HG02943 (cell line): Measurements from ENCODE around the gene METTL16.
"Not testable (repeated sequence)": the region's sequence is repeated elsewhere in the genome, so short reads cannot be mapped to it uniquely, and the experiment has no call there.

Source experiments
- ATAC-seq: cut with Tn5 transposase; IDR thresholded peaks from one replicate; pipeline ENCODE4 v1.9.1; 2021; ENCODE audit warnings: mild to moderate bottlenecking, low read depth, moderate library complexity; ENCODE audit not compliant: unreplicated experiment

Gene METTL16

DNA sequence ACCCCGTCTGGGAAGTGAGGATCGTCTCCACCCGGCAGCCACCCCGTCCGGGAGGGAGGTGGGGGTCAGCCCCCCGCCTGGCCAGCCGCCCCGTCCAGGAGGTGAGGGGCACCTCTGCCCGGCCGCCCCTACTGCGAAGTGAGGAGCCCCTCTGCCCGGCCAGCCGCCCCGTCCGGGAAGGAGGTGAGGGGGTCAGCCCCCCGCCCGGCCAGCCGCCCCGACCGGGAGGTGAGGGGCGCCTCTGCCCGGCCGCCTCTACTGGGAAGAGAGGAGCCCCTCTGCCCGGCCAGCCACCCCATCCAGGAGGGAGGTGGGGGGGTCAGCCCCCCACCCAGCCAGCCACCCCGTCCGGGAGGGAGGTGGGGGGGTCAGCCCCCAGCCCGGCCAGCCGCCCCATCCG is 4.7 kb downstream of the METTL16 start:
- not testable (repeated sequence) for ATAC-seq

DNA sequence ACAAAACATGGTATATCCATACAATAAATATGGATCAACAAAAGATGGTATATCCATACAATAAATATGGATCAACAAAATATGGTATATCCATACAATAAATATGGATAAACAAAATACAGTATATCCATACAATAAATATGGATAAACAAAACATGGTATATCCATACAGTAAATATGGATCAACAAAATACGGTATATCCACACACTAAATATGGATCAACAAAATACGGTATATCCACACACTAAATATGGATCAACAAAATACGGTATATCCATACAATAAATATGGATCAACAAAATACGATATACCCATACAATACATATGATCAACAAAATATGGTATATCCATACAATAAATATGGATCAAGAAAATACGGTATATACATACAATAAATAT is 8.1 kb downstream of the METTL16 start:
- no peak for ATAC-seq

DNA sequence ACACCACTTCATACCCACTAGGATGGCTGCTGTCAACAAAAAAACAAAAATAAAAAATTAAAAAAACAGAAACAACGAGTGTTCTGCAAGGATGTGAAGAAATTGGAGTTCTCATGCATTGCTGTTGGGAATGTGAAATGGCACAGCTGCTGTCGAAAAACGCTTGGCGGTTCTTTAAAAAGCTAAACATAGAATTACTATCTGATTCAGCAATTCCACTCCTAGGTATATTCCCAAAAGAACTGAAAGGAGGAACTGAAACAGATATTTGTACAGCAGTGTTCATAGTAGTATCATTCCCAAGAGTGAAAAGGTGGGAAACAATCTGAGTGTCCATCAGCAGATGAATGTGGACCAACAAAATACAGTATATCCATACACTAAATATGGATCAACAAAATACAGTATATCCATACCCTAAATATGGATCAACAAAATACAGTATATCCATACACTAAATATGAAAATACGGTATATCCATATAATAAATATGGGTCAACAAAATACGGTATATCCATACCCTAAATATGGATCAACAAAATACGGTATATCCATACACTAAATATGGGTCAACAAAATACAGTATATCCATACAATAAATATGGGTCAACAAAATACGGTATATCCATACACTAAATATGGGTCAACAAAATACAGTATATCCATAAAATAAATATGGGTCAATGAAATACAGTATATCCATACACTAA is 8.7 kb downstream of the METTL16 start:
- ATAC-seq, result no peak

DNA sequence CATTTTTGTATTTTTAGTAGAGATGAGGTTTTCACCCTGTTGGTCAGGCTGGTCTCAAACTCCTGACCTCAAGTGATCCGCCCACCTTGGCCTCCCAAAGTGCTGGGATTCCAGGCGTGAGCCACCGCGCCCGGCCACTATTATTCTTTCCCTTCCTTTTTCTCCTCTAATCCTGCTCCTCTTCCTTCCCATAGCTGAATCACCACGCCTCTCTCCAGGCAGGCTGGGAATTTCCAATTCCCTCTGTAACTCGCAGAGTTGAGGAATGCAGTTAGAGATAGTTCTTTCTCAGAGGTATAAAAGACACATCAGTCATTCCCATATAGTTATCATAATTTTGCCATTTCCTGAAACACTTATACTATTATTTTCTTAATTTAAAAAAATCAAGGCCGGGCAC is 11.2 kb downstream of the METTL16 start:
- no peak for ATAC-seq

DNA sequence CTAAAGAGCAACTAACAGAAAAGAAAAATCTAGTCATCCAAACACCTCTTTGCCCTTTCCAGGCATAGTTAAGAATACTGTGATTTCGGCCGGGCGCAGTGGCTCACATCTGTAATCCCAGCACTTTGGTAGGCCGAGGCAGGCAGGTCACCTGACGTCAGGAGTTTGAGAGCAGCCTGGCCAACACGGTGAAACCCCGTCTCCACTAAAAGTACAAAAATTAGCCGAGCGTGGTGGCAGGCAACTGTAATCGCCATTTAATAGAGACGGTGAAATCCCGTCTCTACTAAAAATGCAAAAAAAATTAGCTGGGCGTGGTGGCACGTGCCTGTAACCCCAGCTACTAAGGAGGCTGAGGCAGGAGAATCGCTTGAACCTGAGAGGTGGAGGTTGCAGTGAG is 22.4 kb downstream of the METTL16 start:
- ATAC-seq, result not testable (repeated sequence)

DNA sequence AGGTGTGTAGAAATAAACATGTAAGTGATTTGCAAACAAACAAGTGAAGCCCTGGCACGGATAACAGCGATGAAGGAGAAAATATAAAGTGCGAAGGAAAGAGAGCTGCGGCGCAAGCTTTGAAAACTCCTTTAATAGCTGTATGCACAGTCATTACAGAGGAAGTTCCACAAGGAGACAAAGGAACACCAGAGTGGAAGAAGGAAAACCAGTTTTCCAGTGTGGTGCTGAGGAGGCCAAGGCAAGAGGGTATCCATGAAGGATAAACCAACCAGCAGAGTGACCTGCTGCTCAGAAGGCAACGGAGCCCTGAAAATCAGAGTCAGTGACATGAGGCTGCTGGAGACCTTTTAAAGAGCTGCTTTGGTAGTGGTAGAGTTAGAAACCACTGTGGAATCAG is 24.4 kb downstream of the METTL16 start:
- no peak for ATAC-seq

DNA sequence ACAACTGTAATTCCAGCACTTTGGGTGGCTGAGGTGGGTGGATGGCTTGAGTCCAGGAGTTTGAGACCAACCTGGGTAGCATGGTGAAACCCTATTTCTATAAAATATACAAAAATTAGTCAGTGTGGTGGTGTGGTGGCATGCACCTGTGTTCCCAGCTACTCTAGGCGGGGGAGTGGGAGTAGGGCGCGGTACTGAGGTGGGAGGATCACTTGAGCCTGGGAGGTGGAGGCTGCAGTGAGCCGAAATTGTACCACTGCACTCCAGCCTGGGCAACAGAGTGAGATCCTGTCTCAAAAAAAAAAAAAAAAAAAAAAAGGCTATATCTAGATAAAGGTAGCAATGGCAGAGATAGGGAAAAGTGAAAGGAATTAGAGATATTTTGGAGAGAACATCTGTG is 25.0 kb downstream of the METTL16 start:
- not testable (repeated sequence) for ATAC-seq

DNA sequence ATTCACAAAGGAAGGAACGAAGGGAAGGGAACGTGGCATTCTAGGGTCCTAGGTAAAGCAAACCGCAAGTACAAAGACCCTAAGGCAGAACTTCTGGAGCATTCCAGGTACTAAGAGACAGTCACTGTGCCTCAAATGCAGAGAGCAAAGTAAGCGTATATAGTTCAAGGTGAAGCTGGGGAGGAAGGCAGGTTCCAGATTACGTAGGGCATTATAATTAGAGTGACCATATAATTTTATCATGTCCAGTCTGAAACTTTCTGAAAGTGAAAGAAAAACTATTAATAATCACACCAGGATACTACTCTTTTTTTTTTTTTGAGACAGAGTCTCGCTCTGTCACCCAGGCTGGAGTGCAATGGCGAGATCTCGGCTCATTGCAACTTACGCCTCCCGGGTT is 25.7 kb downstream of the METTL16 start:
- ATAC-seq, result no peak

DNA sequence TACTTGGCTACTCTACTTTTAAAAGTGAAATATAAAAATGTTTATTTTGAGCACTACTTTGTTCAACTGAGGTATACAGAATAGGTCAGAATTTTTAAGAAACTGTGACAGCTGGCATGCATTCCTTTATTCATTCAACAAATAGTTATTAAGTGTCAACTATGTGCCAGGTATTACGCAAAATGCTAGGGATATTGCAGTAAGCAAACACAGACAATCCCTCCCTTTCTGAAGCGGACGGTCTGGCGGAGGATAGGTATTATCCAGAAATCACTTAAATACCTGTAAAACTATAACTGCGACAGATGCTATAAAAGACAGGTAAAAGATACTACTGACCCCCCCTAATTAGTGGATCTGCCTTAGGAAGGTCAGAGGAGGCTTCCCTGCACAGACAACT is 26.1 kb downstream of the METTL16 start:
- ATAC-seq, result no peak

DNA sequence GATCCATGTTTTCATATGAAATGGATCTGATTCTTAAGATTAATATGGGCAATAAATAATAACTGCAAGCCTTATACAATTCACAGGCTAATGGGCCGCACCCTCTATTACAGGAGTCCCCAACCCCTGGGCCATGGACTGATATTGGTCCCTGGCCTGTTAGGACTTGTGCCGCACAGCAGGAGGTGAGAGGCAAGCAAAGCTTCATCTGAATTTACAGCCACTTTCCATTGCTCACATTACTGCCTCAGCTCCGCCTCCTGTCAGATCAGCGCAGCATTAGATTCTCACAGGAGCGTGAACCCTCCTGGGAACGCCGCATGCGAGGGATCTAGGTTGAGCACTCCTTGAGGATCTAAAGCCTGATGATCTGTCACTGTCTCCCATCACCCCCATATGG is 26.8 kb downstream of the METTL16 start:
- ATAC-seq, result no peak

DNA sequence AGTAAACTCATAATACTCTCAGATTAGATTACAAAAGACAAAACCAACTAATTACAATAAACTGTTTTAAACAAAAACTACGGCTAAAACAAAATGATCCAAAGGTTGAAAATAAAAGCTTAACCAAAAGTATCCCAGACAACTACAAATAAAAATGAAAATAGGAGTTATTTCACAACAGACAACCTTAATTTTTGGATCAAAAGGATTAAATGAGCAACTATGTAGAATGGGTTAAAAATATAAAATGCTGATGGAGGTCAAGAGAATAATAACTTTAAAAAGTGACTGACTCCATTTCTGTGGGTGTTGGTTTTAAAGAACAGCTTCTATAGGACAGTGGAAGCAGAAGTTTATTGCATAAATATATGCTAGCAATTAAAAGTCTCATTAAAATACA is 28.6 kb downstream of the METTL16 start:
- no peak for ATAC-seq

DNA sequence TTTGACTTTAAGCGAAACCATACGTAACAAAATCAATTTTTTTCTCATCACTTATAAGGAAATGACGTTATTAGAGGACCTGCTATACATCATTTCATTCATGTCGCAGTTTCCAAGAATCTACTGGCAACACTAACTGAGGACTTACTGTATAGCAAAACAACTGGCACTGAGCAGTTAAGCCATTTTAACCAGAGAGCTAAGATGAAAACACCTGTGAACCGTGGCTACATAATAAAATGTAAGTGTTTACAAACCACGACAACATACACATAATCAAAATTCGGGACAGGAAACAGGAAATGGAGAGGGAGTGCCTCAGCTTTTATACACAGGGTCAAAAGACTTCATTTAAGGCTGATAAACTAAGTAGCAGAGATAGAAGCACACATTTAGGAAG is 29.5 kb downstream of the METTL16 start:
- ATAC-seq, result no peak

DNA sequence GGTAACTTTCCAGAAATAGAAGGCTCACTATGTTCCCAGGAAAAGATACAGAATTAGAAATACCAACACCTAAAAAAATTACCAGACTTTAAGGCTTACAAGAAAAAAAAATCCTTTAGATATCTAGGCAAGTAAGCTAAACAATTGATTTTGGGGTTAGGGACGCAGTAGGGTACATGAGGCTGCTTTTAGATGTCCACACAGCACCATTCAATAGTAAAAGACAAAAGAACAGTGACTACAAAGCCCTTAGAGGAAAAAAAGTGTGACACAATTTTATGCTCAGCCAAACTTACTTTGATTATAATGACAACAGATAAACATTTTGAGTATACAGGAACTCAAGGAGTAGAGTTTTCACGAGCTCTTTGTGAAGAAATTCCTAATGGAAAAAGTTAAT is 29.9 kb downstream of the METTL16 start:
- ATAC-seq, result no peak

DNA sequence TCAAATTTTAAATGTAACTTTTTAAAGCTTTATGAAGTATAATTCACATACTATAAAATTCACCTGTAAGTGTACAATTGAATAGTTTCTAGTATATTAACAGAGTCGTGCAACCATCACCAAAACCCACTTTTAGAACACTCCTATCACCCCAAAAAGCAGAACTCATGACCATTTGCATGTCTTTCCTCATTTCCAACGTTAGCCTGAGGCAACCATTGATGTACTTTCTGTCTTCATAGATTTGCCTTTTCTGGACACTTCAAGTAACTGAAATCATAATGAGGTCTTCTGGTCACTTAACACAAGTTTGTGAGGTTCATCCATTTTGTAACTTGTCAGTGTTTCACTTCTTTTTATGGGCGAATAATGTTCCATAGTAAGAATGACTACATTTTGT is 33.2 kb downstream of the METTL16 start:
- ATAC-seq, result no peak

DNA sequence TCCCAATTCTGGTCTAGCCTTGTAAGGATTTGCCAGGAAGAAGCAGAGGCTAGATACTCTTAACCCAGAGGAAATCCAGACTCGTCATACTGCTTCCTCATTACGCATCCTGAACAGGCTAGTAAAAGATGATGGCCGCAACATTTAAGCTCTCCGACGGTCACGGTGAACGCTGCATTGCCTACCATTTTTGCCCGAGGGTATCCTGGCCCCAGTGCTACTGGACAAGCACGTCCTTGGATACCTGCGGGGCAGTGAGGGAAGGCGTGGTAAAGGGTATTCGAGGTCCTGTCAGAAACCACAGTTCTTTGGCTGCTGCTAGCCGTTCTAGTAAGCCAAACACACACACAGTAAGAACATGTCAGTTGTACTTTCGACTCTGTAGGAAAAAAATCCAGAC is 36.6 kb downstream of the METTL16 start:
- no peak for ATAC-seq

DNA sequence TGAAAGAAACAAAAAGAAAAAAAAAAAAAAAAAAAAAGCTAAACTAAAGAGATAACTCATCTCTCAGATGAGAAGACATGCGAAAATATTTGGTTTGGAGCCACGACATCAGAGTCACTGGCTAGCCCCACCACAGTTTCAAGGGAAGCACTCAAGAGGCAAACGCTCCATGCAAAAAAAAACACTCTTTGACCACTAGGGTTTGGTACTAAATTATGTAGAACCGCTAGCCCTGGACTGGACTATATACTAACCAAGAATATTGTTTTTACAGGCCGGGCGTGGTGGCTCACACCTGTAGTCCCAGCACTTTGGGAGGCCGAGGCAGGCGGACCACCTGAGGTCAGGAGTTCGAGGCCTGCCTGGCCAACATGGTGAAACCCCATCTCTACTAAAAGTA is 37.3 kb downstream of the METTL16 start:
- ATAC-seq, result no peak

DNA sequence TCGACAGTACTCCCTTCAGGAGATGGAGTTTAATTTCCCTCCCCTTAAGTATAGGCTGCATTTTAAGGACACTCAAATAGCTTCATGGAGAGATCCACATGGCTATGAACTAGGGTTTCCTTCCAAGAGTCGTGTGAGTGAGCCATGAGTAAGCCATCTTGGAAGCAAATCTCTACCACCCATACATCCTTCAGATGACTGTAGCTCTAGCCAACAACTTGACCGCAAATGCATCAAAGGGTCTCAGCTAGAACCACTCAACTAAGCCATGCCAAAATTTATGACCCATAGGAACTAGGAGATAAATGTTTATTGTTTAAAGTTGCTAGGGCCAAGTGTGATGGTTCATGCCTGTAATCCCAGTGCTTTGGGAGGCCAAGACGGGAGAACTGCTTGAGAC is 43.4 kb downstream of the METTL16 start:
- ATAC-seq, result no peak

DNA sequence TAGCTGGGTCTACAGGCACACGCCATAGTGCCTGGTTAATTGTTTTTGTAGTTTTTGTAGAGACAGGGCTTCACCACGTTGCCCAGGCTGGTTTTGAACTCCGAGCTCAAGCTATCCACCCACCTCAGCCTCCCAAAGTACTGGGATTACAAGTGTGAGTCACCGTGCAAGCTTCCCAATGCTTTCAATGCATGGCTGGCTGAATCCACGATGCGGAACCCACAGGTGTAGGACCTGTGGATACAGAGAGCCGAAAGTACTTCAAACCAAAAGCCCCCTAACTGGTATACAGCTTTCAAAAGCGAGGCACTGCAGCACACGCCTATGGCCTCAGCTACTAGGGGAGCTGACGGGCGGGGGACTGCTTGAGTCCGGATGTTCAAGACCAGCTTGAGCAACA is 44.8 kb downstream of the METTL16 start:
- ATAC-seq, result no peak

DNA sequence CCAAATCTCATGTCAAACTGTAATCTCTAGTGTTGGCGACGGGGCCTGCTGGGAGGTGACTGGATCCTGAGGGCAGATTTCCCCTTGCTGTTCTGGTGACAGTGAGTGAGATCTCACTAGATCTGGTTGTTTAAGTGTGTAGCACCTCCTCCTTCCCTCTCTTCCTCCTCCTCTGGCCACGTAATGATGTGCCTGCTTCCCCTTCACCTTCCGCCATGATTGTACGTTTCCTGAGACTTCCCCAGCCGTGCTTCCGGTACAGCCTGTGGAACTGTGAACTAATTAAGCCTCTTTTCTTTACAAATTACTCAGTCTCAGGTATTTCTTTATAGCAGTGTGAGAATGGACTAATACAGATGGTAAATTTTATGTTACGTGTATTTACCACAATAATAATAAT is 49.2 kb downstream of the METTL16 start:
- no peak for ATAC-seq

DNA sequence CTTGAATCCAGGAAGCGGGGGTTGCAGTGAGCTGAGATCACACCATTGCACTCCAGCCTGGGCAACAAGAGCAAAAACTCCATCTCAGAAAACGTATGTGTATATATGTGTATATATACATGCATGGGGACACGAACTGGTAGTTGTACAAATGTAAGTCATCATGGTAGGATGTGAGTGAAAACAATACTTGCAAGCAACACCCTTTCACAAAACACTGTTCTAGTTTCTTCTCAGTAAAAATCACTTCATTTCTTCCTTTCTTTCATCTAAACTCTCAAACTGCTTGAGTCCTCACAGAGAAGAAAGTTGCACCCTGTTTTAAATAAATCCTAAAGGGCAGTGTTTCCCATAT is 51.8 kb downstream of the METTL16 start:
- no peak for ATAC-seq

DNA sequence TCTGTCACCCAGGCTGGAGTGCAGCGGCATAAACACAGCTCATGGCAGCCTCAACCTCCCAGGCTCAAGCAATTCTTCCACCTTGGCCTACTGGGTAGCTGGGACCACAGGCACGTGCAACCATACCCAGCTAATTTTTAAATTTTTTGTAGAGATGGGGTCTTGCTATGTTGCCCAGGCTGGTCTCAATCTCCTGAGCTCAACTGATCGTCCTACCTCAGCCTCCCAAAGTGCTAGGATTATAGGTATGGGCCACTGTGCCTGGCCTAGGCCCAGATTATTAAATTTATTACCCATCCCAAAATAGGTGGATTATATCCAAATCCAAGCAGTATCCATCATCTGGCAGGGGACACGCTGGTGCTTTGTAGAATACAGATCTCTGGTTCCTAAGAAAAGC is 53.8 kb downstream of the METTL16 start:
- no peak for ATAC-seq

DNA sequence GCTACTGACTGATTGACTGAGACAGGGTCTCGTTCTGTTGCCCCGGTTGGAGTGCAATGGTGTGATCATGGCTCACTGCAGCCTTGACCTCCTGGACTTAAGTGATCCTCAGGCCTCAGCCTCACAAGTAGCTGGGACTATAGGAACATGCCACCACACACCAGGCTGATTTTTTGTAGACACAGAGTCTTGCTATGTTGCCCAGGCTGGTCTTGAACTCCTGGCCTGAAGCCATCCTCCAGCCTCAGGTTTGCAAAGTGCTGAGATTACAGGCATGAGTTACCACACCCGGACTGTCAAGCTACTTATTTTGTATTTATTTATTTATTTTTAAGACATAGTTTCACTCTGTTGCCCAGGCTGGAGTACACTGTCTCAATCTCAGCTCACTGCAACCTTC is 55.2 kb downstream of the METTL16 start:
- ATAC-seq, result no peak

DNA sequence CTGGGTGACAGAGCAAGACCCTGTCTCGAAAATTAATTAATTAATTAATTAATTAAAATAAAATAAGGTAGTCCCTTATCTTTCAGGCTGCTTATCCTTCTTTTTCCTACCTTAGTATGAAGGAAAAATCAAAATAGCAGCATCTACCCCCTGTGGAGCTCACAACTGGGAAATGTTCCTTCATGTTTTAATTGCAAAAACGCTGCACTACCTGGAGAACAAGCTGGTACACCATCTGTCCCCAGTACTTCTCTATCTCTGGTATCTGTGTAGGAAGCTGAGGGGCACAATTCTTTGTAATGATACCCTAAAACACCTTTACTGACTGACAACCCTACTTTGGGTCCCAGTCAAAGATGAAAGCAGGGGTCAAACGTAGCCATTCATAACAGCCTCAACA is 55.7 kb downstream of the METTL16 start:
- no peak for ATAC-seq
